Neural progenitor cell (in vitro differentiated cells): ENCODE results near the gene CLDN7. TPM values are rescaled to one million over a fixed set of nuclear protein-coding genes. Genes with fewer than 3 reads are reported as not detected.

Source experiments
- DNase-seq: peaks from one replicate; pipeline ENCODE4 v3.0.0-alpha.2; 2016; ENCODE audit warnings: low spot score
- H2AFZ ChIP-seq: fragments of 200-600 bp; sonication (generic); replicated peaks from 2 replicates; pipeline ENCODE4 v1.6.1; 2016; ENCODE audit warnings: antibody characterized with exemption
- H3F3A ChIP-seq: fragments of 200-600 bp; sonication (generic); 2 replicates; pipeline ENCODE4 v1.6.1; 2016; ENCODE audit warnings: antibody characterized with exemption, low read depth
- H3K27ac ChIP-seq: fragments of 200-600 bp; sonication (generic); 2 replicates; pipeline ENCODE4 v1.5.1; 2016; ENCODE audit warnings: mild to moderate bottlenecking
- H3K27me3 ChIP-seq: fragments of 200-600 bp; sonication (generic); 2 replicates; pipeline ENCODE4 v1.6.1; 2016; ENCODE audit warnings: mild to moderate bottlenecking, moderate library complexity
- H3K36me3 ChIP-seq: fragments of 200-600 bp; sonication (generic); 2 replicates; pipeline ENCODE4 v1.5.1; 2016
- H3K4me1 ChIP-seq: fragments of 200-600 bp; sonication (generic); 2 replicates; pipeline ENCODE4 v1.6.1; 2016; ENCODE audit warnings: mixed run types
- H3K4me2 ChIP-seq: fragments of 200-600 bp; sonication (generic); 2 replicates; pipeline ENCODE4 v1.6.1; 2016
- H3K4me3 ChIP-seq: fragments of 200-600 bp; sonication (generic); 2 replicates; pipeline ENCODE4 v1.5.1; 2016
- H3K79me2 ChIP-seq: fragments of 200-600 bp; sonication (generic); 2 replicates; pipeline ENCODE4 v1.6.1; 2016; ENCODE audit warnings: low read depth
- H3K9ac ChIP-seq: fragments of 200-600 bp; sonication (generic); 2 replicates; pipeline ENCODE4 v1.6.1; 2016
- H3K9me3 ChIP-seq: fragments of 200-600 bp; sonication (generic); 2 replicates; pipeline ENCODE4 v1.5.1; 2016; ENCODE audit warnings: low read depth
- H4K20me1 ChIP-seq: fragments of 200-600 bp; sonication (generic); 2 replicates; pipeline ENCODE4 v1.6.1; 2016; ENCODE audit warnings: low read depth
- H3K27ac Mint-ChIP-seq: 3 replicates; pipeline ENCODE4 v1.8.0; 2021; ENCODE audit warnings: mixed read lengths
- H3K27me3 Mint-ChIP-seq: 2 replicates; pipeline ENCODE4 v1.8.0; 2022; ENCODE audit warnings: low read depth, mild to moderate bottlenecking, inconsistent platforms, moderate library complexity, mixed read lengths; ENCODE audit not compliant: insufficient read depth
- H3K36me3 Mint-ChIP-seq: 3 replicates; pipeline ENCODE4 v1.8.0; 2021; ENCODE audit warnings: mixed read lengths
- H3K4me1 Mint-ChIP-seq: 3 replicates; pipeline ENCODE4 v1.8.0; 2021; ENCODE audit warnings: mixed read lengths
- H3K4me3 Mint-ChIP-seq: 3 replicates; pipeline ENCODE4 v1.8.0; 2021; ENCODE audit warnings: mild to moderate bottlenecking, moderate library complexity, mixed read lengths
- H3K9me3 Mint-ChIP-seq: 3 replicates; pipeline ENCODE4 v1.8.0; 2020; ENCODE audit warnings: mixed read lengths
- CTCF ChIP-seq: fragments of 200-600 bp; sonication (generic); IDR thresholded peaks from 2 replicates; pipeline ENCODE4 v1.5.1; 2017; ENCODE audit warnings: antibody characterized with exemption, mild to moderate bottlenecking
- EZH2 ChIP-seq: fragments of 200-600 bp; sonication (generic); IDR thresholded peaks from 2 replicates; pipeline ENCODE4 v1.6.1; 2017; ENCODE audit warnings: antibody characterized with exemption, mild to moderate bottlenecking, moderate library complexity
- EZH2phosphoT487 ChIP-seq: fragments of 200-600 bp; sonication (generic); IDR thresholded peaks from 2 replicates; pipeline ENCODE4 v1.6.1; 2017; ENCODE audit warnings: antibody characterized with exemption
- total RNA-seq: library from RNA; depleted of rRNA; stranded (reverse); fragments of >200 nt; gene quantifications from 2 replicates; pipeline ENCODE4 v1.2.3, GENCODE V29; 2015; ENCODE audit warnings: low replicate concordance

The CLDN7 gene
- total RNA-seq, 1 donor from 2014 or later, result 0.32 TPM

GRCh38 chr17:7254511-7254910 is 7.8 kb downstream of the CLDN7 start:
- Histone ChIP-seq H4K20me1 (peaks cover 15% of the 10 kb centered on the region), H3K79me2 (peaks cover 31% of the 10 kb centered on the region), H3K36me3 (peaks cover 3% of the 10 kb centered on the region), H3K4me2 (no peak overlapping the region), H3K4me1 (peaks cover 16% of the 10 kb centered on the region), H3F3A (peaks cover 18% of the 10 kb centered on the region), H2AFZ (no peak overlapping the region), H3K4me3 (no peak overlapping the region), H3K27me3 (no peaks in the 10 kb centered on the region), H3K9ac (no peak overlapping the region), H3K9me3 (no peaks in the 10 kb centered on the region), H3K27ac (no peak overlapping the region)
- peaks cover 16% of the 10 kb centered on the region for H3K27me3 Mint-ChIP-seq
- peaks cover 24% of the 10 kb centered on the region for H3K4me1 Mint-ChIP-seq
- H3K4me3 Mint-ChIP-seq, result peak overlapping the region; percentile 18
- DNase-seq, result no peak
- no peak overlapping the region for H3K27ac Mint-ChIP-seq
- H3K36me3 Mint-ChIP-seq, result peaks cover 28% of the 10 kb centered on the region
- TF ChIP-seq CTCF, result no peak
- TF ChIP-seq EZH2, result no peak
- no peak for TF ChIP-seq EZH2phosphoT487
- no peaks in the 10 kb centered on the region for H3K9me3 Mint-ChIP-seq

GRCh38 chr17:7253082-7253481 is 9.2 kb downstream of the CLDN7 start:
- Mint-ChIP-seq H3K9me3 (no peaks in the 10 kb centered on the region), H3K27ac (no peak overlapping the region), H3K4me3 (peak overlapping the region; percentile 89), H3K36me3 (peaks cover 19% of the 10 kb centered on the region), H3K4me1 (peaks cover 34% of the 10 kb centered on the region), H3K27me3 (peaks cover 12% of the 10 kb centered on the region)
- Histone ChIP-seq H3K27me3 (no peaks in the 10 kb centered on the region), H3K4me3 (peak overlapping the region; percentile 61), H3K4me2 (peak overlapping the region; percentile 87), H3K79me2 (peaks cover 46% of the 10 kb centered on the region), H4K20me1 (peaks cover 27% of the 10 kb centered on the region), H3K27ac (no peak overlapping the region), H3K9ac (peak overlapping the region; percentile 70), H2AFZ (no peak overlapping the region), H3K36me3 (peaks cover 3% of the 10 kb centered on the region), H3K9me3 (no peaks in the 10 kb centered on the region), H3K4me1 (peaks cover 16% of the 10 kb centered on the region), H3F3A (peaks cover 18% of the 10 kb centered on the region)
- TF ChIP-seq CTCF (no peak), EZH2 (no peak), EZH2phosphoT487 (no peak)
- DNase-seq, result no peak

GRCh38 chr17:7252176-7253043 is 9.9 kb downstream of the CLDN7 start, which contains the start of gene ELP5:
Gene ELP5, plus strand, starts transcription at chr17:7252215. Its CDS starts 336 bp downstream, at chr17:7252551.
- H3K9ac ChIP-seq, result peak within 1 kb of the TSS; percentile 72
- Mint-ChIP-seq H3K36me3 (peaks cover 19% of the 10 kb centered on the region), H3K4me1 (peaks cover 34% of the 10 kb centered on the region), H3K9me3 (no peaks in the 10 kb centered on the region), H3K27ac (peak within 1 kb of the TSS; percentile 99), H3K27me3 (peaks cover 12% of the 10 kb centered on the region), H3K4me3 (peak within 1 kb of the TSS; percentile 89)
- DNase-seq, result peak; percentile 98
- H3K4me2 ChIP-seq, result peak within 1 kb of the TSS; percentile 100
- no peaks in the 10 kb centered on the region for H3K9me3 ChIP-seq
- peak within 1 kb of the TSS; percentile 85 for H2AFZ ChIP-seq
- peaks cover 18% of the 10 kb centered on the region for H3F3A ChIP-seq
- peak; percentile 37 for TF ChIP-seq EZH2
- TF ChIP-seq CTCF, result peak; percentile 44
- TF ChIP-seq EZH2phosphoT487, result peak; percentile 28
- H3K27ac ChIP-seq, result peak within 1 kb of the TSS; percentile 98
- peaks cover 32% of the 10 kb centered on the region for H4K20me1 ChIP-seq
- peaks cover 3% of the 10 kb centered on the region for H3K36me3 ChIP-seq
- no peaks in the 10 kb centered on the region for H3K27me3 ChIP-seq
- H3K79me2 ChIP-seq, result peaks cover 52% of the 10 kb centered on the region
- peak within 1 kb of the TSS; percentile 61 for H3K4me3 ChIP-seq
- peaks cover 16% of the 10 kb centered on the region for H3K4me1 ChIP-seq
